WI38 (cell line): ENCODE data around the gene TMEM171.

Experiments used
- H3K4me3 ChIP-seq: 2 replicates; pipeline ENCODE4 v1.5.1; 2011; ENCODE audit warnings: low read depth, mild to moderate bottlenecking, control low read depth, low read length
- TF ChIP-seq, protein P1 (sequence below): IDR thresholded peaks from 2 replicates; pipeline ENCODE4 v1.5.1; 2012; ENCODE audit warnings: low read depth, mild to moderate bottlenecking, control low read depth, low read length

TMEM171 gene

GRCh38 chr5:73112359-73112758 is 8.0 kb upstream of the TMEM171 start:
- H3K4me3 ChIP-seq: no peak overlapping the region
- TF ChIP-seq, protein P1, sequence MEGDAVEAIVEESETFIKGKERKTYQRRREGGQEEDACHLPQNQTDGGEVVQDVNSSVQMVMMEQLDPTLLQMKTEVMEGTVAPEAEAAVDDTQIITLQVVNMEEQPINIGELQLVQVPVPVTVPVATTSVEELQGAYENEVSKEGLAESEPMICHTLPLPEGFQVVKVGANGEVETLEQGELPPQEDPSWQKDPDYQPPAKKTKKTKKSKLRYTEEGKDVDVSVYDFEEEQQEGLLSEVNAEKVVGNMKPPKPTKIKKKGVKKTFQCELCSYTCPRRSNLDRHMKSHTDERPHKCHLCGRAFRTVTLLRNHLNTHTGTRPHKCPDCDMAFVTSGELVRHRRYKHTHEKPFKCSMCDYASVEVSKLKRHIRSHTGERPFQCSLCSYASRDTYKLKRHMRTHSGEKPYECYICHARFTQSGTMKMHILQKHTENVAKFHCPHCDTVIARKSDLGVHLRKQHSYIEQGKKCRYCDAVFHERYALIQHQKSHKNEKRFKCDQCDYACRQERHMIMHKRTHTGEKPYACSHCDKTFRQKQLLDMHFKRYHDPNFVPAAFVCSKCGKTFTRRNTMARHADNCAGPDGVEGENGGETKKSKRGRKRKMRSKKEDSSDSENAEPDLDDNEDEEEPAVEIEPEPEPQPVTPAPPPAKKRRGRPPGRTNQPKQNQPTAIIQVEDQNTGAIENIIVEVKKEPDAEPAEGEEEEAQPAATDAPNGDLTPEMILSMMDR: no peak

DNA sequence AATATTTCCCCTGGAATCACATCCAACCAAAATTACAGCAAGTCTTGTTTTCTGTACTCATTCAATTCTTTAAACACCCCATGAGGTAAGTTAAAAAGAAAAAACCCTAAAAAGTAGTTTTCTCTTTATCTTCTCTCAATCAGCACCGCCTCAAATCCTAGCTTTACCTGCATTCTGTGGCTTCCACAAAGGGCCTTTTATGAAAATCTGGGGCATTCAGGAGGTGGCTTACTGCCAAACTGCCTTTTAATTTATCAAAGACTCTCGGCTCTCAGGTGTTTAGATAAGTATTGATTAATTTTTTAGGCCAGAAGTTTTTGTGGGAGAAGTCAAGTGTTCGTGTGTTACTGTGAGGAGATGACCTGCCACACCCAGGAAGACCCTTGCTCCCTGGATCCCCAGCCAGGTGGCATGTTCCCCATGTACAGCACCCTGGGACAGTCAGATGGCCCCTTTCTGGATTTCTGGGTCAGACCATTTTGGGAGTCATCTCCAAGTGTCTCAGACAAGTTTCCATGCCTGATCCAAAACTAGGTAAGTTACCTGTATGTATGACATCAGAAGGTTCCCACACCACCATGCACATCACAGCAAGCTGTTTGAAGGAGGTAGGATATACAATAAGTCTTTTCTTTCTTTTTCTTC is 6.2 kb upstream of the TMEM171 start:
- TF ChIP-seq, protein P1: no peak
- H3K4me3 ChIP-seq: no peak overlapping the region

DNA sequence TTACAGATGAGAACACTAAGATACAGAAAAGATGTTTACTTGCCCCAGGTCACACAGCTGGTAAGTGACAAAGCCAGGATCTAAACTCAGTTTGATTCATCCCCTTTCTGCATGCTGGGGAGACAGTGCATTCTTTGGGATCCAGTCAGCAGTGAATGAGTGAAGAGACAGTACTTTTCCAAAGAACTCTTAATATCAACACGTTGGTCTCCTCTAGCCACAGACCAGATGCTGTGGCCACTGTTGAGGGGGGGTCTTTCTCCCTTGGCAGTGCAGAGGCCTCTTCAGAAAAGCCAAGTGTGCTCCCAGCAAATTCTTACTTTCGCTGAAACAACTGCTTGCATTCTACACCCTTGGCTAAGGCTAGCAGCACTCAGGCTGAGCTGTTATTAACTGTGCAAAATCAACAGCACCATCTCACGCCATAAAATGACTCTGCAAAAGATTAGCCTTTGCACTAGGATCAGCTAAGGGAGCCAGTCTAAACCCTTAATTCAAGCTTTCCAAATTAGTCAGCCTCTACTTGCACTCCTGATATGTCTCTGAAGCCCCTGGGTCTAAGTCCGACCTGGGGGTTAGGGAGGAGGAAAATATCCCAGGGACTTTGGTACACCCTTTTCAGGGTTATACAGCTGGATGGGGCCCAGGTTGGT is 4.8 kb upstream of the TMEM171 start:
- TF ChIP-seq, protein P1: no peak
- H3K4me3 ChIP-seq: no peak overlapping the region

- no peak overlapping the region for H3K4me3 ChIP-seq
- TF ChIP-seq, protein P1: no peak
These were observed 3.9 kb upstream of the TMEM171 start for GRCh38 chr5:73116506-73116905.

DNA sequence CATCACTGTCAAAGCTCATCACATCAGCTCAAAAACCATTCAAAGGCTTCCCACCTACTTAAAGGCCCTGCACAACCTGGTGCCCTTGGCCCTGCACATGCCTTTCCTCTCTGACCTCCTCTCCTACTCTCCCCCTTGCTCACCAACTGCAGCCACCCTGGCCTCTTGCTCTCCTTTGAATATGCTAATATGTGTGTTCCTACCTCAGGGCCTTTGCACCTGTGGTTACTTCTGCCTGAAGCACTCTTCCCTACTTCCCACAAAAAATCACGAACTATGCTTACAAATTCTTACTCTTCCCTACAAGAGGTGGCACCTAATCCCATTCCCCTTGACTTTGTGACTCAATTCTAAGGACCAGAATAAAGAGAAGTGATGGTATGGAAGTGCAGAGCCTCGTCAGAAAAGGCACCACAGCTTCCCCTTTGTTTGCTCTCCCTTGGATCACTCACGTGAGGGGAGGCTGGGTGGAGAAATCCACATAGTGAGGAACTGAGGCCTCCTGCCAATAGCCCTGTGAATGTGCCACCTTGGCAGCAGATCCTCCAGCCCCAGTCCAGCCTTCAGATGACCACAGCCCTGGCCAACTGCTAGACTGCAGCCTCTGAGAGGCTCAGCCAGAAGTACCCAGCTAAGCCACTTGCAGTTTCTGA is 3.2 kb upstream of the TMEM171 start:
- TF ChIP-seq, protein P1: no peak
- H3K4me3 ChIP-seq: no peak overlapping the region

GRCh38 chr5:73118391-73118973 is 1.9 kb upstream of the TMEM171 start:
- TF ChIP-seq, protein P1: no peak
- no peak overlapping the region for H3K4me3 ChIP-seq
